ENCODE results near the gene SLU7.
"Not testable (repeated sequence)": the region's sequence is repeated elsewhere in the genome, so short reads cannot be mapped to it uniquely, and the experiment has no call there.

Gene SLU7

GRCh38 chr5:160450164-160450932, 31.5 kb upstream of the SLU7 start:
- no peak for DNase-seq (ENCODE audit: low read depth, low spot score)

- DNase-seq (ENCODE audit: low read depth, low spot score), result no peak
These were observed 30.6 kb upstream of the SLU7 start for GRCh38 chr5:160449458-160449857.

GRCh38 chr5:160448886-160449285, 30.0 kb upstream of the SLU7 start:
- no peak for DNase-seq (ENCODE audit: low read depth, low spot score)

GRCh38 chr5:160445751-160446150, 26.9 kb upstream of the SLU7 start:
- DNase-seq (ENCODE audit: low read depth, low spot score), result no peak

- no peak for DNase-seq (ENCODE audit: low read depth, low spot score)
These were observed 26.3 kb upstream of the SLU7 start for GRCh38 chr5:160445132-160445531.

- DNase-seq (ENCODE audit: low read depth, low spot score), result no peak
These were observed 25.5 kb upstream of the SLU7 start for GRCh38 chr5:160444407-160444806.

GRCh38 chr5:160442824-160443431, 24.0 kb upstream of the SLU7 start:
- DNase-seq (ENCODE audit: low read depth, low spot score), result no peak

GRCh38 chr5:160441311-160441781, 22.5 kb upstream of the SLU7 start:
- no peak for DNase-seq (ENCODE audit: low read depth, low spot score)

- peak; percentile 33 for DNase-seq (ENCODE audit: low read depth, low spot score)
These were observed 20.3 kb upstream of the SLU7 start for GRCh38 chr5:160439205-160439600.

GRCh38 chr5:160438316-160439204, 19.7 kb upstream of the SLU7 start:
- DNase-seq (ENCODE audit: low read depth, low spot score), result peak; percentile 47

GRCh38 chr5:160437271-160437670, 18.4 kb upstream of the SLU7 start:
- no peak for DNase-seq (ENCODE audit: low read depth, low spot score)

- not testable (repeated sequence) for DNase-seq (ENCODE audit: low read depth, low spot score)
These were observed 17.8 kb upstream of the SLU7 start for GRCh38 chr5:160436661-160437060.

GRCh38 chr5:160436017-160436416, 17.1 kb upstream of the SLU7 start:
- DNase-seq (ENCODE audit: low read depth, low spot score), result no peak

GRCh38 chr5:160435532-160435931, 16.7 kb upstream of the SLU7 start:
- no peak for DNase-seq (ENCODE audit: low read depth, low spot score)

GRCh38 chr5:160434022-160434531, 15.2 kb upstream of the SLU7 start:
- DNase-seq (ENCODE audit: low read depth, low spot score), result no peak

- no peak for DNase-seq (ENCODE audit: low read depth, low spot score)
These were observed 13.9 kb upstream of the SLU7 start for GRCh38 chr5:160432787-160433186.

GRCh38 chr5:160432196-160432595, 13.3 kb upstream of the SLU7 start:
- no peak for DNase-seq (ENCODE audit: low read depth, low spot score)

- no peak for DNase-seq (ENCODE audit: low read depth, low spot score)
These were observed 8.7 kb upstream of the SLU7 start for GRCh38 chr5:160427607-160428006.

GRCh38 chr5:160423099-160423498, 4.2 kb upstream of the SLU7 start:
- no peak for DNase-seq (ENCODE audit: low read depth, low spot score)

GRCh38 chr5:160421625-160422258, 2.9 kb upstream of the SLU7 start, which contains the start of gene PTTG1:
Gene PTTG1, plus strand, starts transcription at chr5:160421855. Its CDS starts 458 bp downstream, at chr5:160422313.
- DNase-seq (ENCODE audit: low read depth, low spot score), result peak; percentile 86

GRCh38 chr5:160420331-160420610, 1.4 kb upstream of the SLU7 start:
- DNase-seq (ENCODE audit: low read depth, low spot score), result no peak
